NCI-H1092 treated with DMSO at 0.1 percent for 48 hours (cell line): ENCODE measurements around the gene COL9A2.
"Not testable (repeated sequence)": the region's sequence is repeated elsewhere in the genome, so short reads cannot be mapped to it uniquely, and the experiment has no call there.

Experiments
- DNase-seq: peaks from one replicate; lab custom pipeline; 2025; lab: John Stamatoyannopoulos, UW

Gene COL9A2

GRCh38 chr1:40316595-40317393, at the start of gene COL9A2:
TSS of gene COL9A2 (minus strand) at chr1:40317286. CDS start at chr1:40317197, 89 bp downstream.
- peak; percentile 82 for DNase-seq

DNA sequence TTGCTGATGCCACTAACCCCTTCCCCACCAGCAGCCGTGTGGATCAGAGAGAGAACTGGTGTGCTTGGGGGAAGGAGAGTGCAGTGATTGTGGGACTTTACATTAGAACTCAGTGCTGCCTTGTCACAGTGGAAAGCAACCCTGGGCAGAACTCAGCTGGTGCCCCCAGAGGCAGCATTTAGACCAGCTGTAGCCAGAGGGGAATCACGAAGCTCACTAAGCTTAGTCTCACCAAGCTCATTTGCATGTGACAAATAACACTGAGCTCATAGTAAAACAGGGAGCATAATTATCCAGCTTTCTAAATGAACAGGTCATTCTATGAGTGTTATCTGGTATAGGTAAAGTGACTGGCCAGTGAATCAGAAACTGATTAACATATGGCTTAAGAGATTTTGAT, 46.6 kb upstream of the COL9A2 start:
- no peak for DNase-seq

DNA sequence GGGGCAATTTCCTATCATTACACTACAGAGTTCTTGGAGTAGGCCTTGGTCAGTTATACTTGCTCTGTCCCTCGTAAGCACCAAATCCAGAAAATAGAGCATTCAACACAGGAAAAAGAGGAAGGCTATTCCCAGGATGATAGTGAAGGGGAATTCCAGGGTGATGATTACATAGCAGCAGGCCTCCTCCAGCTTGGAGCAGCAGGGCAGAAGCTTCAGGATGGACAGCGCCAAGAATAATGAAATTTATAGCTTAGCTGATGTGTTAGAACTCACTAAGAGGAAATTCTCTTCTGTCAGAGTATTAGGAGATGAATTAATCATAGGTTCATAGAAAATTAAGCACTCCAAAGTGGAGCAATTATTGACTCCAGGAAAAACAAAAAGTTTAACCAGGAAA, 45.6 kb upstream of the COL9A2 start:
- DNase-seq, result no peak

DNA sequence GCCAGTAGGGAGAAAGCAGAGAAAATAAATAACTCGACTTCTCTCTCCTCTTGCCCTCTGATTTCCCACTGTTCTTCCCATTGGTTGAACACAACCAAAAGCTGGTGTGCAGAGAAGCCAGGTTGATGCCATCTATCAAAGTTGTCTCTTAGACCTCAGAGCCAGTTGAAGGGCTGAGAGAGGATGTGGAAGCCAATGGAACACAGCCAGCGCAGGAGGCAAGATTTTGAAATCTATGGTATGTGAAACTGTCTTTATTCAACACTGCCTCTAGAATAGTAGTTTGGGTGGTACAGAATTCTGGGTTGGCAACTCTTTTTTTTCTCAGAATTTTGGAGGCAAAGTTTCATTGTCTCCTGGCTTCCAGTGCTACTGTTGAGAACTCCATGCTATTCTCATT, 45.1 kb upstream of the COL9A2 start:
- no peak for DNase-seq

GRCh38 chr1:40361637-40362036, 44.6 kb upstream of the COL9A2 start:
- DNase-seq, result no peak

DNA sequence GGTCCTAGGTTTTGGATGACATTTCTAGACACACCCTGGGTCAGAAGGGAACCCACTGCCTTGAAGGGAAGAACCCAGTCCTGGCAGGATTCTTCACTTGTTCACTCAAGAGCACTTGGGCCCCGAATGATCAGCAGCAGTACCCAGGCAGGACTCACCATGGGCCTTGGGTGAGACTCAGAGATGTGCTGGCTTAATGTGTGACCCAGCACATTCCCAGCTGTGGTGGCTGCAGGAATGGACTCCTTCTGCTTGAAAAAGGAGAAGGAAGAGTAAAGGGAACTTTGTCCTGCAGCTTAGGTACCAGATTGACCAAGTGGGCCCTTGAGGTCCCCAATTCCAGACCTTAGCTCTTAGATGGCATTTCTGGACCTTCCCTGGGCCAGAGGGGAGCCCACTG, 44.1 kb upstream of the COL9A2 start:
- no peak for DNase-seq

- DNase-seq, result no peak
These were observed 43.5 kb upstream of the COL9A2 start for GRCh38 chr1:40360631-40361030.

GRCh38 chr1:40357625-40358024, 40.5 kb upstream of the COL9A2 start:
- no peak for DNase-seq

DNA sequence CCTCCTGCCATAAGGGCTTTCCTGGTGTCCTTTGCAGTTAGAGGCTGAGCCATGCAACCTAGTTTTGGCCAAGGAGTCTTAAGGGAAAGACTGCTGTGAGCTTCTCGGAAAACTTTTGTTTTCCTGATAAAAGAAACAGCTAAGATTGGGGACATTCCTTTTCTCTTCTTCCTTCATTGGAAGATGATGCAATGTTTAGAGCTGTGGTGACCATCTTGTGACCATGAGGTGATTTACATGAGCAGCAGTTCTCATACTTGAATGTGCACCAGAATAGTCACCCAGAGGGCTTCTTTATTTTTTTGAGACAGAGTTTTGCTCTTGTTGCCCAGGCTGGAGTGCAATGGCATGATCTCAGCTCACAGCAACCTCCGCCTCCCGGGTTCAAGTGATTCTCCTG, 36.0 kb upstream of the COL9A2 start:
- DNase-seq, result no peak

- no peak for DNase-seq
These were observed 35.0 kb upstream of the COL9A2 start for GRCh38 chr1:40352126-40352525.

DNA sequence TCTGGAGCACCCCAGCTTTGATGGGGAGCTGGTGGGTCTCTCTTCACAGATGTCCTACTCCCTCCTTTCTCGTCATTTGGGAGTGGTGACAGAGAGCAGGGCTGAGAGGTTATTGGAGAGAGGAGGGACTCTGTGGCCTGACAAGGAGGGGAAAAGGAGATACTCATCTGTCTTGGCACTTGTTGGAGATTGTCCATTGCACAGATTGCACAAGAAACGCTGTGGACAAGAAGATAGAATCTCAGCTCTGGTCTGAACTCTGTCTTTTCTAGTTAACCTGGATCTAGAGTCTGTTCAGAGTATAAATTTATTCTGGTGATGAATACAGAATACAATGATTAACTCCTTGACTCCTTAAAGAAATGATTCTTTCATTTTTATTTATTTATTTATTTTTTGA, 34.0 kb upstream of the COL9A2 start:
- DNase-seq, result no peak

- no peak for DNase-seq
These were observed 33.3 kb upstream of the COL9A2 start for GRCh38 chr1:40350391-40350790.

GRCh38 chr1:40344597-40344996, 27.5 kb upstream of the COL9A2 start:
- no peak for DNase-seq

DNA sequence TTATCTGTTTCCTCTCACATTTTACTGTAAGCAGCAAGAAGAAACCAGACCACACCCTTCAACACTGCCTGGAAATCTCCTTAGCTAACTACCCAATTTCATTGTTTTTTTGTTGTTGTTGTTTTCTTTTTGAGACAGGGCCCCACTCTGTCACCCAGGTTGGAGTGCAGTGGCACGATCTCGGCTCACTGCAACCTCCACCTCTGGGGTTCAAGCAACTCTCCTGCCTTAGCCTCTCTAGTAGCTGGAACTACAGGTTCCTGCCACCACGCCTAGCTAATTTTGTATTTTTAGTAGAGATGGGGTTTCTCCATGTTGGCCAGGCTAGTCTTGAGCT, 25.3 kb upstream of the COL9A2 start:
- DNase-seq, result not testable (repeated sequence)

DNA sequence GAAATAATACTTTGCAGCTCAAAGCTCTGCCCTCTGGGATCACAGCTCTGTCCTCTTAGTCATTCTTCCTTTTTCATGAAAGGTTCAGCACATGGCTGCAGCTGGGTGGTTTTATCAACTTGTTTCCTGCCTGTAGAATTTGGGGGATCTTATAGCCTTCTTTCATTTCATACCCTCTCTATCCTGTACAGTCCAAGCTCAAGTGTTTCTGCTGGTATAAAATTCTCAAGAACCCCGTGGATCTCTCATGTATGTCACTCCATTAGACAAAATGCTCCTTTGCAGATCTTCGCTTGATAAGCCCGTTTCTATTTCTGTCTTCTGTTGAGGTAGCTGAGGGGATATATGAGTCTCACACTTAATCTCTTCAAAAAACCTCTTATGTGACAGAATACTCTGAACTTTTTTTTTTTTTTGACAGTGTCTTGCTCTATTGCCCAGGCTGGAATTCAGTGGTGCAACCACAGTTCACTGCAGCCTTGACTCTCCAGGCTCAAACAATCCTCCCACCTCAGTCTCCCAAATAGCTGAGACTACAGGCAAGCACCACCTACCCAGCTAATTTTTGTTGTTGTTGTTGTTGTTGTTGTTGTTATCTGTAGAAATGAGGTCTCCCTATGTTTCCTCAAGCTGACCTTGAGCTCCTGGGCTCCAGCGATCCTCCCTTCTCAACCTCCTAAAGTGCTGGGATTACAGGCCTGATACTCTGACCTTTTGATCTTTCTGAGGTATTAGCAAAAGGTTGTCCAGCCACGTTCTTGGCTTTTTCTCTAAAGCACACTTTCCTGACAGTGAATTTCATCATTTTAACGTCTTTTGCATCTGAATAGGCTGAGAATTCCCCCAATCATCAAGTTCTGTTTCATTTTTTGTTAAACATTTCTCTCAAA, 24.6 kb upstream of the COL9A2 start:
- DNase-seq, result no peak

DNA sequence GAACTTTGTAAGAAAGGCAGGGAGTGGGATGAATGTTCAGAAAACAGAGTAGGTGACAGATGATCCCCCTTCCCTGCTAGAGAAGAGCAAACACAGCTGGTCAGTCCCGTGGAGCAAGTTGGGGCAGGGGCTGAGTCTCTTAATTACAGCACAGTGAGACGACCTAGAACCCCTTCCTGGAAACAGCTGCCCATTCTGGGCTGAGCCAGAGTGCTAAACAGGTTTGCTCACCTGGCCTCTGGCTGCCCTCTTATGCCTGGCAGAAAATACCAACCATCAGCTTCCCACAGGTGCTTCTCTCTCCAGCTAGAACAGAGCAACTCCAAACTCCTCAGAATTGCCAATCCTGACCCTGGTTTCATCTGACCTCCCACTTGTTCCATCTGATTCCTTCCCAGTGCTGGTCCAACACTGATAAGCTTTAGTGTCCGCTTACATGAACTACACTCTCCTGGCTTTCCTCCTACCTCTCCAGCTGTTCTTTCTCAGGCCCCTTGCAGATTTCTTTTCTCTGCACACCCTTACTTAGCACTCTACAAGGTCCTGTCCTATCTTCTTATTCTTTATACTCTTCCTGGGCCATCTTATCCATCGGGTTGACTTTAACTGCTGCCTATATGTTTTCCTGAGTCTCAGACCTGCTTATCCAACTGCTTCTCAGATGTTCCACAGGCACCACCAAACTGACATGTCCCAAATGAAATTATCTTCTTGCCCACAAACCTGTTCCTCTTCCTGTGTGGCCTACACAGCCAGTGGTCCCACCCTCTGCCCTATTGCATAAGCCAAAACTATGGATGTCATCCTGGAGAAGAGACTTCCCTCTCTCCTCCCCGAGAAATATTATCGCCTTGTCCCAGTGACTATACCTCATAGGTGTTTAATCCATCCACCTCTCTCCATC, 22.6 kb upstream of the COL9A2 start:
- peak; percentile 60 for DNase-seq

GRCh38 chr1:40338745-40339419, 21.8 kb upstream of the COL9A2 start:
- DNase-seq, result peak; percentile 97

GRCh38 chr1:40337443-40337842, 20.4 kb upstream of the COL9A2 start:
- no peak for DNase-seq

DNA sequence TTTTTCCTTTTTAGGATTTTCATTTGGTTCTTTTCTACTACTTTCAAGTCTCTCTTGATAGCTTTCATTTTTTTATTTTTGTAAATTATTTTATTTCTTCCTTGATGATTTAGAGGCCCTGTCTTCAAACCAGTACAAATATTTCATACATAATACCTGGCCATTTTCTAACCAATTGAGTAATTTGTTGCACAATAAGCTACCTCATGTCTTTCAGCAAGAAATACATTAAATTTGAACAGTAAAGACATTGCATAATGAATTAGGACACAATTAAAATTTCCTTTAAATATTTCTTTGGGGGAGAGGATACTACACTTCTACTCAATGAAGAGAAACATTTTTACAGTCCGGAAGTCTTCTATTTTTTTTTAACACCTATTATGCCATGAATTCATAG, 15.6 kb upstream of the COL9A2 start:
- no peak for DNase-seq

GRCh38 chr1:40331403-40331802, 14.3 kb upstream of the COL9A2 start:
- not testable (repeated sequence) for DNase-seq

GRCh38 chr1:40318970-40319621, 2.0 kb upstream of the COL9A2 start:
- DNase-seq, result no peak
